Thymus (tissue), 2 donors: ENCODE data around the gene FHIP1B. TPM values are rescaled to one million over a fixed set of nuclear protein-coding genes. Genes with fewer than 3 reads are reported as not detected.

Source experiments
- polyA plus RNA-seq: library from polyadenylated mRNA; stranded (reverse); fragments of 200-250 nt; gene quantifications from one replicate; pipeline ENCODE4 v1.2.3, GENCODE V29; 2013
- total RNA-seq: library from RNA; stranded (reverse); fragments of 120-200 nt; gene quantifications from one replicate; pipeline ENCODE4 v1.2.4, GENCODE V29; 2013
- donor health status: healthy.

FHIP1B gene
- total and polyA plus RNA-seq, 2 donors = 13.0 to 68.2 TPM

Other genes with a start within 250 kb of the FHIP1B start
- gene OR52L1, start 247.7 kb downstream of the FHIP1B start, total RNA-seq = not detected
- not detected for gene OR52L1, start 247.7 kb downstream of the FHIP1B start, polyA plus RNA-seq
- gene OR56A4, start 227.7 kb downstream of the FHIP1B start, total RNA-seq = not detected
- gene OR56A4, start 227.7 kb downstream of the FHIP1B start, polyA plus RNA-seq = not detected
- not detected for gene OR56A1, start 203.9 kb downstream of the FHIP1B start, total RNA-seq
- gene OR56A1, start 203.9 kb downstream of the FHIP1B start, polyA plus RNA-seq = 0.05 TPM
- not detected for gene OR56B4, start 127.0 kb downstream of the FHIP1B start, total RNA-seq
- not detected for gene OR56B4, start 127.0 kb downstream of the FHIP1B start, polyA plus RNA-seq
- gene OR52B2, start 64.3 kb downstream of the FHIP1B start, total RNA-seq = not detected
- not detected for gene OR52B2, start 64.3 kb downstream of the FHIP1B start, polyA plus RNA-seq
- gene OR52W1, start 35.4 kb downstream of the FHIP1B start, total RNA-seq = not detected
- gene OR52W1, start 35.4 kb downstream of the FHIP1B start, polyA plus RNA-seq = 0.02 TPM
- not detected for gene C11orf42, start 29.1 kb downstream of the FHIP1B start, total RNA-seq
- gene C11orf42, start 29.1 kb downstream of the FHIP1B start, polyA plus RNA-seq = not detected
- gene CNGA4, start 4.5 kb upstream of the FHIP1B start, total RNA-seq = 0.05 TPM
- 0.27 TPM for gene CNGA4, start 4.5 kb upstream of the FHIP1B start, polyA plus RNA-seq
- not detected for gene CCKBR, start 25.2 kb upstream of the FHIP1B start, total RNA-seq
- 0.11 TPM for gene CCKBR, start 25.2 kb upstream of the FHIP1B start, polyA plus RNA-seq
- 7.5 TPM for gene CAVIN3, start 85.9 kb upstream of the FHIP1B start, total RNA-seq
- 22.5 TPM for gene CAVIN3, start 85.9 kb upstream of the FHIP1B start, polyA plus RNA-seq
- 17.4 TPM for gene SMPD1, start 155.8 kb upstream of the FHIP1B start, total RNA-seq
- 68.8 TPM for gene SMPD1, start 155.8 kb upstream of the FHIP1B start, polyA plus RNA-seq
- gene APBB1, start 184.5 kb upstream of the FHIP1B start, total RNA-seq = 47.0 TPM
- gene APBB1, start 184.5 kb upstream of the FHIP1B start, polyA plus RNA-seq = 70.6 TPM
- gene HPX, start 206.4 kb upstream of the FHIP1B start, total RNA-seq = 0.38 TPM
- gene HPX, start 206.4 kb upstream of the FHIP1B start, polyA plus RNA-seq = 1.9 TPM
- gene TRIM3, start 239.3 kb upstream of the FHIP1B start, total RNA-seq = 2.8 TPM
- 8.3 TPM for gene TRIM3, start 239.3 kb upstream of the FHIP1B start, polyA plus RNA-seq
- gene ARFIP2, start 246.7 kb upstream of the FHIP1B start, total RNA-seq = 27.4 TPM
- gene ARFIP2, start 246.7 kb upstream of the FHIP1B start, polyA plus RNA-seq = 40.7 TPM
- 18.7 TPM for gene TIMM10B, start 246.9 kb upstream of the FHIP1B start, total RNA-seq
- gene TIMM10B, start 246.9 kb upstream of the FHIP1B start, polyA plus RNA-seq = 18.5 TPM